ENCODE results near the gene MORN3.

Gene MORN3

DNA sequence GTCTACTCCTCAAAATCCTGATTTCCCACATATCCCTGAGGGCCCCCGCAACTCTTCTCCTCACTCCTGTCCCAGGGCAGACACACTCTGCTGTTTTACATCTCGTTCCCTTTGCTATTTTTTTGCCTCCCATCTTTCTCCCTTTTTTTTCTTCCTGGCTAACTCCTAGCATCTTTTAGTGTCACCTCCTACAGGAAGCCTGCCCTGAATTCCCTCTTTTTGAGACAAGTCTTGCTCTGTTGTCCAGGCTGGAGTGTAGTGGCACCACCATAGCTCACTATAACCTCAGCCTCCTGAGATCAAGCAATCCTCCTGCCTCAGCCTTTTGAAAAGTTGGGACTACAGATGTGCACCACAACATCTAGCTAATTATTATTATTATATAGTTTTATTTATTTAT lies 13.3 kb downstream of the MORN3 start:
- Histone ChIP-seq H3K27ac (no peak overlapping the region), H3K27me3 (ENCODE audit: insufficient read depth, low read depth) (no peaks in the 10 kb centered on the region), H3K4me2 (no peak overlapping the region), H4K20me1 (ENCODE audit: insufficient read depth) (no peaks in the 10 kb centered on the region), H3K79me2 (ENCODE audit: insufficient read depth, low read depth) (no peaks in the 10 kb centered on the region), H3K4me1 (ENCODE audit: low read depth, poor library complexity, severe bottlenecking) (no peaks in the 10 kb centered on the region), H3K9ac (no peak overlapping the region), H3K4me3 (IDR thresholded peaks at IDR 0.05; ENCODE audit: insufficient read depth, low read depth, low read length) (no peak overlapping the region), H3K36me3 (ENCODE audit: insufficient read depth) (no peaks in the 10 kb centered on the region), H2AFZ (ENCODE audit: low read depth) (no peak overlapping the region)
- TF ChIP-seq, protein P1, sequence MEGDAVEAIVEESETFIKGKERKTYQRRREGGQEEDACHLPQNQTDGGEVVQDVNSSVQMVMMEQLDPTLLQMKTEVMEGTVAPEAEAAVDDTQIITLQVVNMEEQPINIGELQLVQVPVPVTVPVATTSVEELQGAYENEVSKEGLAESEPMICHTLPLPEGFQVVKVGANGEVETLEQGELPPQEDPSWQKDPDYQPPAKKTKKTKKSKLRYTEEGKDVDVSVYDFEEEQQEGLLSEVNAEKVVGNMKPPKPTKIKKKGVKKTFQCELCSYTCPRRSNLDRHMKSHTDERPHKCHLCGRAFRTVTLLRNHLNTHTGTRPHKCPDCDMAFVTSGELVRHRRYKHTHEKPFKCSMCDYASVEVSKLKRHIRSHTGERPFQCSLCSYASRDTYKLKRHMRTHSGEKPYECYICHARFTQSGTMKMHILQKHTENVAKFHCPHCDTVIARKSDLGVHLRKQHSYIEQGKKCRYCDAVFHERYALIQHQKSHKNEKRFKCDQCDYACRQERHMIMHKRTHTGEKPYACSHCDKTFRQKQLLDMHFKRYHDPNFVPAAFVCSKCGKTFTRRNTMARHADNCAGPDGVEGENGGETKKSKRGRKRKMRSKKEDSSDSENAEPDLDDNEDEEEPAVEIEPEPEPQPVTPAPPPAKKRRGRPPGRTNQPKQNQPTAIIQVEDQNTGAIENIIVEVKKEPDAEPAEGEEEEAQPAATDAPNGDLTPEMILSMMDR (conservative IDR thresholded peaks at IDR 0.05; ENCODE audit: low read depth, low read length): no peak

DNA sequence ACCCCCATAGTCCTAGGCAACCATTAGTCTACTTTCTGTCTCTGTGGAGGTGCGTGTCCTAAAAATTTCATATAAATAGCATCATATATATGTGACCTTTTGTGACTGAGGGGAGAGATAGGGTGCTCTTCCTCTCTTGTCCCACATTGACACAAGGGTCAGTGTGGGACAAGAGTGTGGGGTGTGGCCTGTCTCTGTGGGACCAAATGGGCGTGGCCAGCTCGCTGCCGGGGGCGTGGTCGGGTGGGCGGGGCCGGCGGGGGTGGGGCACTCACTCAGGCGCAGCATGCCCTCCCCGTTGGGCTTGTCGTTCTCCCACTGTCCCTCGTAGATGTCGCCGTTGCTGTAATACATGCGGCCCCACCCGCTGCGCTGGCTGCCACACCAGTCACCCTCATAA lies 15.5 kb downstream of the MORN3 start:
- Histone ChIP-seq H4K20me1 (ENCODE audit: insufficient read depth) (no peaks in the 10 kb centered on the region), H3K4me2 (no peak overlapping the region), H3K27ac (no peak overlapping the region), H3K27me3 (ENCODE audit: insufficient read depth, low read depth) (no peaks in the 10 kb centered on the region), H3K4me1 (ENCODE audit: low read depth, poor library complexity, severe bottlenecking) (peaks cover 20% of the 10 kb centered on the region), H3K79me2 (ENCODE audit: insufficient read depth, low read depth) (no peaks in the 10 kb centered on the region), H3K9ac (no peak overlapping the region), H2AFZ (ENCODE audit: low read depth) (no peak overlapping the region), H3K4me3 (IDR thresholded peaks at IDR 0.05; ENCODE audit: insufficient read depth, low read depth, low read length) (no peak overlapping the region), H3K36me3 (ENCODE audit: insufficient read depth) (no peaks in the 10 kb centered on the region)
- TF ChIP-seq, protein P1 (conservative IDR thresholded peaks at IDR 0.05; ENCODE audit: low read depth, low read length): no peak

DNA sequence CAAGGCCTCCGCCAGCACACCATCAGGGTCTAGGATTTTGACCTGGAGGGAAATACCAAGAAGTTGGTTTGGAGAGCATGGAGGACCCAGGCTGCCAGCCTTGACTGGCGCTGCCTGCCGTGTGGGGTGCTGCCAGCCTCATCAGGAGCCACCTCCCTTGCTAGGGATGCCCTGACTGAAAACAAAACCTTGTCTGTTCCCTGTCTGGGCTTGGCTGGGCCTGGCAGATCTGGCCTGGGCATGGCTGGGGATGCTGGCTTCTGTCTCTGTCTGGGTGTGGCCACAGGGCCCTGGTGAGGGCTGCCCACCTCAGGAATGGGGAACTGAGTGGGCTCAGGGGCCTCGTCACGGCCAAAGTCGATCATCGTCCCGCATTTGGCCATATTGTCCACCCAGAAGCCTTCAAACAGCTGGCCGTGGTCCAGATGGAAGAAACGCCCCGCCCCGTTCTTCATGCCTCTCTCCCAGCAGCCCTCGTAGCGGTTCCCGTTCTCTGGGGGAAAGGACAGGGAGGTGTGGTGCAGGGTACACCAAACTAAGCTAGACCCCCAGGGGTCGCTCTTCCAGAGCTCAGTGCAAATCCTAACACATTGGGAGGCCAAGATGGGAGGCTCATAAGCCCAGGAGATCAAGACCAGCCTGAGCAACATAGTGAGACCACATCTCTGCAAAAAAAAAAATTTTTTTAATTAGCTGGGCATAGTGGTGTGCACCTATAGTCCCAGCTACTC lies 16.5 kb downstream of the MORN3 start:
- Histone ChIP-seq H3K4me2 (no peak overlapping the region), H3K27ac (no peak overlapping the region), H4K20me1 (ENCODE audit: insufficient read depth) (no peaks in the 10 kb centered on the region), H3K4me1 (ENCODE audit: low read depth, poor library complexity, severe bottlenecking) (peaks cover 28% of the 10 kb centered on the region), H3K27me3 (ENCODE audit: insufficient read depth, low read depth) (no peaks in the 10 kb centered on the region), H3K9ac (no peak overlapping the region), H3K36me3 (ENCODE audit: insufficient read depth) (no peaks in the 10 kb centered on the region), H2AFZ (ENCODE audit: low read depth) (no peak overlapping the region), H3K79me2 (ENCODE audit: insufficient read depth, low read depth) (no peaks in the 10 kb centered on the region), H3K4me3 (IDR thresholded peaks at IDR 0.05; ENCODE audit: insufficient read depth, low read depth, low read length) (no peak overlapping the region)
- TF ChIP-seq, protein P1 (conservative IDR thresholded peaks at IDR 0.05; ENCODE audit: low read depth, low read length): no peak

DNA sequence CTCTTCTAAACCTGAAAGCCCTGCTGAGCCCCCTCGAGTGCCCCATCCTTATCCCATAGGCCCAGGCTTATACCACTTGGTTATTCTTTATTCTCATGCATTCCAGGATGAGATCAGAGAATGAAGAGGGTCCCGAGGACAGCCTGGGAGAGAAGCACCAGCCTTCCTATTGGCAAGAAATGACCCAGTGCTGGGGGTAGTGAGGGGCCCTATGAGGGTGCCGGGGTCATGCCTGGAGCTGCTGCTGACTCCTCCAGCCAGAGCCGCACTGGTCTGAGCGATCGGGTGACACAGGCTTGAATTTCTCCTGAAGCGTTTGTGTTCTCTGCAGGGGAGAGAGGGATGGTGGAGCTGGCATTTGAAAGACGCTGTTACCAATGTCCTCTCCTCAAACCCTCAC lies 18.1 kb downstream of the MORN3 start:
- H4K20me1 ChIP-seq (ENCODE audit: insufficient read depth): no peaks in the 10 kb centered on the region
- H3K36me3 ChIP-seq (ENCODE audit: insufficient read depth): no peaks in the 10 kb centered on the region
- no peak overlapping the region for H2AFZ ChIP-seq (ENCODE audit: low read depth)
- H3K27me3 ChIP-seq (ENCODE audit: insufficient read depth, low read depth): no peaks in the 10 kb centered on the region
- TF ChIP-seq, protein P1 (conservative IDR thresholded peaks at IDR 0.05; ENCODE audit: low read depth, low read length): no peak
- no peaks in the 10 kb centered on the region for H3K79me2 ChIP-seq (ENCODE audit: insufficient read depth, low read depth)
- H3K9ac ChIP-seq: no peak overlapping the region
- H3K4me3 ChIP-seq (IDR thresholded peaks at IDR 0.05; ENCODE audit: insufficient read depth, low read depth, low read length): no peak overlapping the region
- no peak overlapping the region for H3K27ac ChIP-seq
- H3K4me2 ChIP-seq: no peak overlapping the region
- peaks cover 28% of the 10 kb centered on the region for H3K4me1 ChIP-seq (ENCODE audit: low read depth, poor library complexity, severe bottlenecking)
